ENCODE data around the gene MED27.

Gene MED27

GRCh38 chr9:132075853-132076252 is 3.8 kb downstream of the MED27 start:
- no peak for DNase-seq

GRCh38 chr9:132074736-132075135 is 4.9 kb downstream of the MED27 start:
- no peak for DNase-seq

- no peak for DNase-seq
Measured at GRCh38 chr9:132071847-132072507, 7.7 kb downstream of the MED27 start.

- no peak for DNase-seq
Measured at GRCh38 chr9:132069046-132069898, 10.4 kb downstream of the MED27 start.

GRCh38 chr9:132068605-132069004 is 11.1 kb downstream of the MED27 start:
- DNase-seq, result no peak

GRCh38 chr9:132066511-132066910 is 13.2 kb downstream of the MED27 start:
- DNase-seq, result no peak

- no peak for DNase-seq
Measured at GRCh38 chr9:132066057-132066456, 13.6 kb downstream of the MED27 start.

GRCh38 chr9:132063281-132063680 is 16.4 kb downstream of the MED27 start:
- no peak for DNase-seq

- DNase-seq, result peak; percentile 7 to 25
Measured at GRCh38 chr9:132062806-132063205, 16.9 kb downstream of the MED27 start.

- DNase-seq, result no peak
Measured at GRCh38 chr9:132061526-132061925, 18.1 kb downstream of the MED27 start.

GRCh38 chr9:132059361-132059760 is 20.3 kb downstream of the MED27 start:
- DNase-seq, result no peak

GRCh38 chr9:132058226-132058625 is 21.4 kb downstream of the MED27 start:
- peak; percentile 37 to 56 for DNase-seq

- no peak for DNase-seq
Measured at GRCh38 chr9:132056717-132057560, 22.7 kb downstream of the MED27 start.

- no peak for DNase-seq
Measured at GRCh38 chr9:132055756-132056155, 23.9 kb downstream of the MED27 start.

- DNase-seq, result no peak
Measured at GRCh38 chr9:132054024-132054423, 25.6 kb downstream of the MED27 start.

GRCh38 chr9:132049900-132050299 is 29.8 kb downstream of the MED27 start:
- peak; percentile 8 to 40 for DNase-seq

GRCh38 chr9:132049323-132049882 is 30.3 kb downstream of the MED27 start:
- DNase-seq, result no peak

GRCh38 chr9:132048201-132048600 is 31.5 kb downstream of the MED27 start:
- DNase-seq, result no peak

- no peak for DNase-seq
Measured at GRCh38 chr9:132046456-132046855, 33.2 kb downstream of the MED27 start.

GRCh38 chr9:132044176-132044875 is 35.3 kb downstream of the MED27 start:
- DNase-seq, result no peak

- no peak for DNase-seq
Measured at GRCh38 chr9:132043708-132044107, 36.0 kb downstream of the MED27 start.

- DNase-seq, result no peak
Measured at GRCh38 chr9:132042324-132042723, 37.3 kb downstream of the MED27 start.

All from inflammatory macrophage treated with lipopolysaccharide for 1 hour (primary cell).